Stimulated activated CD4-positive, alpha-beta T cell treated with anti-CD3 and anti-CD28 coated beads, Interleukin-4, amount 100 ng/mL, for 24 hours (primary cell): ENCODE results near the gene LINC01488.

Experiments
- DNase-seq: peaks from one replicate; pipeline ENCODE4 v3.0.0-alpha.2; 2020

Gene LINC01488

DNA sequence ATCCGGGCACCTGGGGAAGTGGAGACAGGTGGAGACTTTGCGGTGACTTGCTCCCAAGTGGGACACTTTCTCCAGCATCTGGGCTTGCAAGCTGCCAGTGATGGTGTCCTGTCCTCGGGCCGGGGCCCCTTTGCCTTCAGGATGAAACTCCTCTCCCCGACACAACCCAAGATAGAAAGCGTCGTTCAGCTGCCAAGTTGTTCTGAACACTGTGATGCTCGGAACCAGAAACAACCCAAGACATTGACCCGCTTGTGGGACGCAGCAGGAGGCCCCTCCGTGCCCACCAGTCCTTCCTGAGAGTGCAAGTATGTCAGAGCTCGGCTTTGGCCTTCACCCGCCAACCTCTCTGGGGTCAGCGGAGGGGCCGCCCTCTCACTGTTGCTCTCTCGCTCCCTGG, 31.3 kb downstream of the LINC01488 start:
- no peak for DNase-seq

DNA sequence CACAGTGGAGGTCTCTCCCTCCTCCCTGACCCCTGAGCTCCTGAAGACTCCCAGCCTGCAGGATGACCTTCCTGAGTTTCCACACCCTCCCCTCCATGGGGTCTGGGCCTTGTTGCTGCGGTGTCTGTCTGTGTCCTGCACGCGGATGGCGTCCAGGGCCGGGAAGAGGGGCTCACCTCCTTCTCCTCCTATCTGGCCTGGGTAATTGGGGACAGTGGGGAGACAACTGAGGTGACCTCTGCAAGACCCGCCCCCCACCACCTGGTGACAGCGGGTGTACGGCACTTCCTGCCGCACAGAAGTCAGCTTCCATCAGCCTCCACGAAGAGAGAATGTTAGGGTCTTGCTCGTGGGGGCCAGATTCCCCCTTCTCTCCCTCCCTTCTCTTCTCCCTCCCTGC, 31.7 kb downstream of the LINC01488 start:
- DNase-seq = no peak

GRCh38 chr11:69513663-69514224, 32.3 kb downstream of the LINC01488 start:
- no peak for DNase-seq

- DNase-seq = no peak
Measured at GRCh38 chr11:69514771-69515170, 33.3 kb downstream of the LINC01488 start.

- DNase-seq = no peak
Measured at GRCh38 chr11:69515271-69516245, 34.1 kb downstream of the LINC01488 start.

GRCh38 chr11:69516526-69516925, 35.1 kb downstream of the LINC01488 start:
- no peak for DNase-seq

GRCh38 chr11:69518081-69518950, 36.9 kb downstream of the LINC01488 start:
- DNase-seq = no peak

- no peak for DNase-seq
Measured at GRCh38 chr11:69520186-69520916, 38.9 kb downstream of the LINC01488 start.

GRCh38 chr11:69521457-69521856, 40.0 kb downstream of the LINC01488 start:
- no peak for DNase-seq

DNA sequence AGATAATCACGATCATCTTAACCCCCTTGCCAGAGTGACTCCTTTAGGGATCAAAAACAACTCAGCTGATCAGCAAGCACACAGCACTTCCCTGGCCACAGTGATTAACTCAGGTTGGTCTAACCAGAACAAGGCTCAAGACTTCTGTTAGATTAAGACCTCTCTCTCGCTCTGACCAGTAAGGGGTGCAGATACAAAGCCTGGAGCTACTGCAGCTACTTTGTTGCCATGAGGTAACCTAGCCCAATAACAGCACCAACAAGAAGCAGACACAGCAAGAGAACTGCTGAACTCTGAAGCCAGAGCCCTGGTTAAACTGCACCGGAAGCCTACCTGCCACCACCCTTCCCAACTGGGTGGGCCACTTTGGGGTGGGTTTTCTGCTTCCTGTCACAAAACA, 42.0 kb downstream of the LINC01488 start:
- no peak for DNase-seq

DNA sequence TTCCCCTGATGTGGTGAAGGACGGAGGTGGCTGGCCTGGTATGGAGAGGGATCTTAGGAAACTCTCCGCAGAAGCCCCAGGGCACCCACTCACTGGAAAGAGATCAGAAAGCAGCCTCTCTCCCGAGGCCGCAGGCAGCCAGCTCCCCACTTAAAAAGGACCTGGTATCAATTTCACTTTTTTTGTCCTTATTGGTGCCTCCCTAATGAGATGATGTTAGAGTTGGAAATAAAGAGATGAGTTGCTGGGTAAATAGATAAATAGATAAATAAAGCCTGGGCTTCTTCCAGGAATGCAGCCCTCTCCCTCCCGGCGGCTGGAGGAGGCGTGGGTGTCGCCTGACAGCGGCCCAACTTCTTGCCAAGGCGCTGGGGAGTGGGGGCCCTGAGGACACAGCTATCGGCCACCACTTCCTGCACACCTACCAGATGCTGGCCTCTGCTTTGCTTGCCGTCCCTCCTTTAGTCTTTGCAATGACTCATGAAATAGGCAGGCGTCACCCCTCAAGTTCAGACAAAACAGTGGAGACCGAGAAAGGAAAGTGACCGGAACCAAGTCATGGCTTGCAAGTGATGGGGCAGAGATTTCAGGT, 42.9 kb downstream of the LINC01488 start:
- DNase-seq = no peak

DNA sequence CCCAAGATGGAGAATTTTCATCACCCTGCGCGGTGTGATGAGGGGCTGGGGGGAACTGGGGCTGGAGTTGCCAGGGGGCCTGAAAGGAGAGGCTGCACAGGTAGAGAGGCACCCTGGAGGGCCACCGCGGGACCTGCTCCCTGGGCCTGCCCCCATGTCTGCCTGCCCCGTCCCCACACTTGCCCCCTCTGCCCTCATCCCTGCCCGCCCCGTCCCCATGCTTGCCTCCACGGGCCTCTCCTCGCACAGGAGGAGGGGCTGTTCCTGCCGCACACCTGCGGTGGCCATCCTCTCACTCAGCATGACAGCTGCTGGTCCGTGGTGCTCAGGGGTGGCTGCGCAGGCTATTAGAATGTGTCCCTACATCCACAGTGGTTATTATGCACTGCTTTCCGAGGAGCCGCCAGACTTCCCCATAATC, 43.5 kb downstream of the LINC01488 start:
- no peak for DNase-seq

DNA sequence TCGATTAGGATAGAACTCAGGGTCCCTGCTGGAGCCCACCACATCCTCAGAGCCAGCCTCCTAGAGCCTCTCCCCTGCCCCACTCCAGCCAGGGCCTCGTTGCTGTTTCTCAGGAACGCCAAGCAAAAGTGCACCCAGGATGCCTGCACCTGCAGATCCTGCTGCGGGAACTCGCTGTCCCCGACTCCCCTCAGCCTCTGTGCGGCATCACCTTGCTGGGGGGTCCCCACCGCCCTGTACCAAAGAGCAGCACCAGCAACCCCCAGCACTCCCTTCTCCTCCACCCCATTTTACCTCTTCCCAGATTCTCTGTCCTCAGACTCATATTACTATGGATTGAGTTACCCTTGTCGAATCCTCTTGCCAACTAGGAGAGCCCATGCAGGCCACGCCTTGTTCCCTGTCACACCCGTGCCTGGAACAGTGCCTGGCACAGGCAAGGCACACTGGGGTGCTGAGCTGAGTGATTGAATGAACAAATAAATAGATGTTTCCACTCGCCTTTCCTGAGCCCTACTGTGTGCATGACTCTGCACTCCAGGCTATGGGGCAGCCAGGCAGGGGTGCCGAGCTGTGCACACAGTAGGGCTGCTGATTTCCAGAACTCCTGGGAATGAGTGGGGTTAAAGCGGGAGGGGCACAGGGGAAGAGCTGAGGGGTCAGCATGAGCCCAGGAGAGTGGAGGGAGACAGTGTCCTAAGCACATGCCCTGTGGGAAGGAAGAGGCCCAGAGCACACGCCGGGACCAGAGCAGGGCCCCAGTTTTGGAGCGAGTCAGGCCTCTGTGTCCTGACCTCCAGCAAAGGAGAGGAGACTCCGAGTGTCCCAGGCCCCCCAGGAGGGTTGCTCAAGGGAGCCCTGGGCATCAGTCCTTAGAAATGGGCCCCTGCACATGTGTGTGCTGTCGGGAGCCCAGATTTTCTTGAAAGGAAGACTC, 44.3 kb downstream of the LINC01488 start:
- DNase-seq = no peak

DNA sequence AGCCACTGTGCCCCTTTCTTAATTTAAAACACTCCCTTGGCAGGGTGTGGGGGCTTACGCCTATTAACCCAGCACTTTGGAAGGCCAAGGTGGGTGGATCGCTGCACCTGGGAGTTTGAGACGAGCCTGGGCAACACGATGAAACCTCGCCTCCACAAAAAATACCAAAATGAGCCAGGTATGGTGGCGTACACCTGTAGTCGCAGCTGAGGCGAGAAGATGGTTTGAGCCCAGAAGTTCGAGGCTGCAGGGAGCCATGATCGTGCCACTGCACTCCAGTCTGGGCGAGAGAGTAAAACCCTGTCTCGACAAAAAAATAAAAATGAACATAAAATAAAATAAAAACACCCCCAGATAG, 45.0 kb downstream of the LINC01488 start:
- no peak for DNase-seq

GRCh38 chr11:69529001-69529400, 47.5 kb downstream of the LINC01488 start:
- DNase-seq = no peak

GRCh38 chr11:69530278-69531070, 49.0 kb downstream of the LINC01488 start:
- no peak for DNase-seq

- no peak for DNase-seq
Measured at GRCh38 chr11:69531071-69531716, 49.7 kb downstream of the LINC01488 start.

DNA sequence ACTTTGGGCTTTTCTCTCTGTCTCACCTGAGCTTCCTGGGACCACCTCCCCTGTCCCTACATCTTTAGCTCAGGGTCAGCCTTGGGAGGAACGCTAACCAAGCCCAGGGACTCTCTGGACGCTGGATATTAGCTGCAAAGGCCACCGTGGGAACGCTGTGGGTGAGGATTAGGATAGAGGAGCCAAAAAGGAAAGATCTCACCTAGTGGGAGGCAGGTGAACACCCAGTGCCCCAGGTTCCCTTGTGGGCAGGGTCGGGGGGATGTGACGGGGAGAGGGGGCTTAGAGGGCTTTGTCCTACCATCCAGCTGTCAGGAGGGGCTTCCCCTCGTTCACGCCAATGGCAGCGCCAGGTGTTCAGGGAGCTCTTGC, 50.2 kb downstream of the LINC01488 start:
- no peak for DNase-seq

GRCh38 chr11:69533296-69534165, 52.1 kb downstream of the LINC01488 start:
- no peak for DNase-seq
